Spleen (tissue), 11 donors: ENCODE data around the gene PDZD2. TPM values are rescaled to one million over a fixed set of nuclear protein-coding genes. Genes with fewer than 3 reads are reported as not detected.

Source experiments
- DNase-seq: peaks from one replicate; pipeline ENCODE4 v3.0.0-alpha.2; 2020
- H3K27ac ChIP-seq, 8 donors: fragments of 200-600 bp; sonication (generic) in 7 of 8; 1 replicate in 4 of 8; 2 replicates in 4 of 8; pipeline versions ENCODE4 v1.5.0 to v1.8.0; 2016 to 2021; ENCODE audit warnings: inconsistent platforms in 4 of 8, mild to moderate bottlenecking in 4 of 8, moderate library complexity in 1 of 8
- H3K27me3 ChIP-seq, 7 donors: fragments of 200-600 bp; sonication (generic) in 6 of 7; replicated peaks in 1 of 7; 1 replicate in 4 of 7; 2 replicates in 3 of 7; pipeline versions ENCODE4 v1.5.0 to v1.8.0; 2016 to 2021; ENCODE audit warnings: inconsistent platforms in 3 of 7, mild to moderate bottlenecking in 1 of 7
- H3K36me3 ChIP-seq, 6 donors: fragments of 200-600 bp; sonication (generic) in 5 of 6; 1 replicate in 4 of 6; 2 replicates in 2 of 6; pipeline versions ENCODE4 v1.5.0 to v1.8.0; 2016 to 2021; ENCODE audit warnings: inconsistent platforms in 2 of 6
- H3K4me1 ChIP-seq, 6 donors: fragments of 200-600 bp; sonication (generic) in 5 of 6; 1 replicate in 3 of 6; 2 replicates in 3 of 6; pipeline versions ENCODE4 v1.5.0 to v1.8.0; 2016 to 2021; ENCODE audit warnings: inconsistent platforms in 3 of 6
- H3K4me3 ChIP-seq, 8 donors: fragments of 200-600 bp; sonication (generic) in 7 of 8; 1 replicate in 4 of 8; 2 replicates in 4 of 8; pipeline versions ENCODE4 v1.5.0 to v1.8.0; 2016 to 2021; ENCODE audit warnings: inconsistent platforms in 4 of 8, mild to moderate bottlenecking in 4 of 8, moderate library complexity in 2 of 8
- H3K9me3 ChIP-seq, 8 donors: fragments of 200-600 bp; sonication (generic) in 7 of 8; 1 replicate in 4 of 8; 2 replicates in 4 of 8; pipeline versions ENCODE4 v1.5.0 to v1.8.0; 2016 to 2021; ENCODE audit warnings: inconsistent platforms in 4 of 8
- POLR2A ChIP-seq, 3 donors: fragments of 450-650 bp; IDR thresholded peaks; one replicate each; pipeline ENCODE4 v1.5.1; 2017; ENCODE audit warnings: antibody characterized with exemption in 3 of 3, mild to moderate bottlenecking in 1 of 3
- POLR2AphosphoS5 ChIP-seq, 3 donors: sonication (generic); formaldehyde crosslinking; IDR thresholded peaks; one replicate each; pipeline ENCODE4 v1.5.1; 2017; ENCODE audit warnings: antibody characterized with exemption in 3 of 3
- WGBS, 5 donors: extraction: QIAGEN DNeasy Blood & Tissue Kit in 3 of 5; methylation state at CpG; one replicate each; pipeline versions ENCODE4 v1.1.5 to v1.1.7; 2013 to 2018; 5-methylcytosine and 5-hydroxymethylcytosine counted together
- intact Hi-C: fragments of 100-400 bp; cut with DNase I; formaldehyde crosslinking; loops from one replicate; pipeline ENCODE4 v1.15.0; 2023; ENCODE audit warnings: low total_unique reads
- polyA plus RNA-seq, 3 donors: library from polyadenylated mRNA; stranded (reverse); fragments of 200-250 nt; gene quantifications; one replicate each; pipeline ENCODE4 v1.2.1, GENCODE V29; 2013
- total RNA-seq, 7 donors: library from RNA; depleted of rRNA in 3 of 7; stranded (reverse); fragments of >200 nt in 3 of 7; fragmentation: NEBNext Ultra II Directional in 4 of 7; extraction: Animal tissue kit (Norgen Biotek cat#: 25700) in 4 of 7; gene quantifications; one replicate each; pipeline versions ENCODE4 v1.1.0 to v1.2.1, GENCODE V29; 2016 to 2021
- TF ChIP-seq, protein P1 (sequence below), 11 experiments: fragments of 200-600 bp in 7 of 11; fragments of 450-650 bp in 4 of 11; sonication (generic) in 4 of 11; IDR thresholded peaks in 8 of 11; conservative IDR thresholded peaks in 3 of 11; 1 replicate in 7 of 11; 2 replicates in 4 of 11; pipeline versions ENCODE4 v1.4.0 to v1.8.0; 2016 to 2021; ENCODE audit warnings: antibody characterized with exemption in 11 of 11, inconsistent platforms in 4 of 11, mild to moderate bottlenecking in 1 of 11
- donor health status: healthy with polysubstance abuse.
- donor health status: DM: no; HTN: no; CAD: no; lungs with moderate emphysema.
- donor health status: DM: no; HTN: no; CAD: no.
- donor health status: Bipolar disorder and iron deficiency.
- donor health status: healthy.
- donor health status: DM: no; HTN: no; CAD: no.
- donor health status: DM: yes; HTN: yes; CAD: no.

The PDZD2 gene
- total and polyA plus RNA-seq, 10 donors, result 0.09 to 4.7 (median 2.4) TPM

- Histone ChIP-seq H3K4me1 (no peaks in the 10 kb centered on the region), H3K36me3 (no peaks in the 10 kb centered on the region), H3K9me3 (no peaks in the 10 kb centered on the region), H3K4me3 (no peak overlapping the region), H3K27ac (no peak overlapping the region), H3K27me3 (peaks cover 0 to 9% (median 0%) of the 10 kb centered on the region in 7 donors)
- no peak for DNase-seq
- TF ChIP-seq POLR2A (IDR thresholded peaks at IDR 0.05), result no peak
- no peak for TF ChIP-seq POLR2AphosphoS5 (IDR thresholded peaks at IDR 0.05)
- TF ChIP-seq, protein P1, sequence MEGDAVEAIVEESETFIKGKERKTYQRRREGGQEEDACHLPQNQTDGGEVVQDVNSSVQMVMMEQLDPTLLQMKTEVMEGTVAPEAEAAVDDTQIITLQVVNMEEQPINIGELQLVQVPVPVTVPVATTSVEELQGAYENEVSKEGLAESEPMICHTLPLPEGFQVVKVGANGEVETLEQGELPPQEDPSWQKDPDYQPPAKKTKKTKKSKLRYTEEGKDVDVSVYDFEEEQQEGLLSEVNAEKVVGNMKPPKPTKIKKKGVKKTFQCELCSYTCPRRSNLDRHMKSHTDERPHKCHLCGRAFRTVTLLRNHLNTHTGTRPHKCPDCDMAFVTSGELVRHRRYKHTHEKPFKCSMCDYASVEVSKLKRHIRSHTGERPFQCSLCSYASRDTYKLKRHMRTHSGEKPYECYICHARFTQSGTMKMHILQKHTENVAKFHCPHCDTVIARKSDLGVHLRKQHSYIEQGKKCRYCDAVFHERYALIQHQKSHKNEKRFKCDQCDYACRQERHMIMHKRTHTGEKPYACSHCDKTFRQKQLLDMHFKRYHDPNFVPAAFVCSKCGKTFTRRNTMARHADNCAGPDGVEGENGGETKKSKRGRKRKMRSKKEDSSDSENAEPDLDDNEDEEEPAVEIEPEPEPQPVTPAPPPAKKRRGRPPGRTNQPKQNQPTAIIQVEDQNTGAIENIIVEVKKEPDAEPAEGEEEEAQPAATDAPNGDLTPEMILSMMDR (IDR thresholded peaks at IDR 0.05 in 8 of 11, conservative IDR thresholded peaks at IDR 0.05 in 3 of 11), result no peak
- intact Hi-C loops, result loop anchor here (5.0 kb wide), 1 partner anchor 224 kb away; no protein-coding TSS in a partner anchor
- 74 to 87% (median 84%) methylated on average over 9 of the region's 9 CpGs for WGBS, 5 donors
These were observed 167.0 kb downstream of the PDZD2 start for GRCh38 chr5:31805785-31806400.

DNA sequence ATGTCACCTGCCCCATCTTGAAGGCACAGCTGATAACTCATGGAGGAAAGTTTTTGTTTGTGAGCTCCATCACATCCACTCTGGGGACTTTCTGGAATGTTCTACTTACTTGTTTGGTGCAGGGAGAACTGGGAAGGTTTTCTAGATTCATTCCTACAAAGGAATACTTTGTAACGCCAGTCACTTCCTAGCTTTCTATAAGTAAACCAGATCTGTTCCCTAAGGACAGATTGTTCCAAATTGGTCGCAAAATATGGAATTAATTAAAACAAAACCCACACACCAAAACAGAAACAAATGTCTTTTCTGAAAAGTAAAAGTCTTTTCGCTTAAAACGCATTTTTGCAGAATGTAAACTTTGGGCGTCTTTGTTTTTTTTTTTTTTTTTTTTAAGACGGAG lies 167.6 kb downstream of the PDZD2 start:
- Histone ChIP-seq H3K9me3 (no peaks in the 10 kb centered on the region), H3K4me1 (no peaks in the 10 kb centered on the region), H3K27me3 (peaks cover 0 to 9% (median 0%) of the 10 kb centered on the region in 7 donors), H3K27ac (no peak overlapping the region), H3K4me3 (no peak overlapping the region), H3K36me3 (no peaks in the 10 kb centered on the region)
- WGBS, 5 donors, result 81 to 93% (median 90%) methylated on average over 6 of the region's 6 CpGs
- DNase-seq, result no peak
- TF ChIP-seq, protein P1 (IDR thresholded peaks at IDR 0.05 in 8 of 11, conservative IDR thresholded peaks at IDR 0.05 in 3 of 11), result no peak
- no peak for TF ChIP-seq POLR2AphosphoS5 (IDR thresholded peaks at IDR 0.05)
- TF ChIP-seq POLR2A (IDR thresholded peaks at IDR 0.05), result no peak
- intact Hi-C loops, result loop anchor here (5.0 kb wide), 1 partner anchor 224 kb away; no protein-coding TSS in a partner anchor

DNA sequence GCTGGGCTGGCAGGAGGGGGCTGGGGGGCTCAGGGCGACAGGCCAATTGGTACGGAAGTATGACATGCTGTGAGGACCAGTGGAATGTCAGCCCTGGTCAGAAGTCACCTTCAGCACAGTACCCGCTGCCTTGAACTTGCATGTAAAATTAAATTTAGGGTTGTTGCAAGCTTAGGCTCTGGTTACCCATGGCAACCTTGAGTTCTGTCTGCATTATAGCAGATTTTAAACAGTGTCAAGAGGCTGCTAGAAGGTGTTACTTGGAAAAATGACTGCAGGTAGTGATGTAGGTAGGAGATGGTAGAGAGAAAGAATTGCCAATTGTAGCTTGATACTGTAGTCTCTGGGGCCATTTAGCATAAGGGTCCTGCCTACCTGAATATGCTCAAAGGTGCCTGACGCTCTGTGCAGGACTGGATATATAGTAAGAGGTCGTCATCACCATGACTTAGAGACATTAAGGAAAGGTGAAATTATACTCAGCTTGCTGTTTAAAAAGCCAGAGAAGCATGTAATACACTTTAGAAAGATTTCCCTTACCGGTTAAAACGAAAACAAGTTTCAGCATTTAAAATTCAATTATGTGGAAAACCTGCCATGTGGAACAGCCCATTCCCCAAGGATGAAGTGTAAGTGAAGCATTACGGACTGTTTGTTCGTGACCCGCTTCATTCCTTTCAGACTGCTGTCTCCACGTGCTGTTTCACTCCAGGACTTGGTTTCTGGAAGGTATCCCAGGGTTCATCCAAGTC lies 169.0 kb downstream of the PDZD2 start:
- WGBS, 5 donors, result 85 to 93% (median 91%) methylated on average over 11 of the region's 11 CpGs
- Histone ChIP-seq H3K27me3 (peaks cover 0 to 9% (median 0%) of the 10 kb centered on the region in 7 donors), H3K27ac (no peak overlapping the region), H3K4me1 (no peaks in the 10 kb centered on the region), H3K36me3 (no peaks in the 10 kb centered on the region), H3K4me3 (no peak overlapping the region), H3K9me3 (no peaks in the 10 kb centered on the region)
- intact Hi-C loops, result loop anchor here (5.0 kb wide), 1 partner anchor 226 kb away; no protein-coding TSS in a partner anchor
- TF ChIP-seq, protein P1 (IDR thresholded peaks at IDR 0.05 in 8 of 11, conservative IDR thresholded peaks at IDR 0.05 in 3 of 11), result no peak
- TF ChIP-seq POLR2A (IDR thresholded peaks at IDR 0.05), result no peak
- TF ChIP-seq POLR2AphosphoS5 (IDR thresholded peaks at IDR 0.05), result no peak
- no peak for DNase-seq
